ENCODE measurements around the gene CDC42BPG. TPM values are rescaled to one million over a fixed set of nuclear protein-coding genes. Genes with fewer than 3 reads are reported as not detected.

CDC42BPG gene
- polyA plus RNA-seq, 10 donors, result 0.48 to 2.8 (median 0.72) TPM

- DNase-seq, result no peak
Measured at GRCh38 chr11:64880240-64881001, 36.0 kb upstream of the CDC42BPG start.

GRCh38 chr11:64879244-64879900 lies 34.9 kb upstream of the CDC42BPG start:
- no peak for DNase-seq

GRCh38 chr11:64878494-64879243 lies 34.2 kb upstream of the CDC42BPG start, which contains the start of gene EHD1:
EHD1 (minus strand) TSS chr11:64878621; CDS start chr11:64878464, 157 bp downstream.
- peak; percentile 98 to 99 (median 99) for DNase-seq

- DNase-seq, result no peak
Measured at GRCh38 chr11:64878223-64878493, 33.7 kb upstream of the CDC42BPG start.

GRCh38 chr11:64877390-64878222 lies 33.2 kb upstream of the CDC42BPG start:
- DNase-seq, result peak in 1 of 3 donors; percentile 52

- peak in 1 of 3 donors; percentile 46 for DNase-seq
Measured at GRCh38 chr11:64876835-64877341, 32.4 kb upstream of the CDC42BPG start.

- DNase-seq, result no peak
Measured at GRCh38 chr11:64876229-64876750, 31.8 kb upstream of the CDC42BPG start.

- DNase-seq, result no peak
Measured at GRCh38 chr11:64875369-64876228, 31.1 kb upstream of the CDC42BPG start.

GRCh38 chr11:64874308-64875240 lies 30.1 kb upstream of the CDC42BPG start:
- DNase-seq, result no peak

GRCh38 chr11:64872790-64873488 lies 28.5 kb upstream of the CDC42BPG start:
- no peak for DNase-seq

- no peak for DNase-seq
Measured at GRCh38 chr11:64871492-64871891, 27.0 kb upstream of the CDC42BPG start.

- no peak for DNase-seq
Measured at GRCh38 chr11:64870893-64871466, 26.5 kb upstream of the CDC42BPG start.

GRCh38 chr11:64870176-64870892 lies 25.9 kb upstream of the CDC42BPG start:
- peak in 1 of 3 donors; percentile 60 for DNase-seq

- DNase-seq, result no peak
Measured at GRCh38 chr11:64869571-64870175, 25.2 kb upstream of the CDC42BPG start.

- DNase-seq, result peak in 2 of 3 donors; percentile 70 to 76
Measured at GRCh38 chr11:64868904-64869570, 24.6 kb upstream of the CDC42BPG start.

GRCh38 chr11:64867748-64868462 lies 23.5 kb upstream of the CDC42BPG start:
- DNase-seq, result no peak
